Nephron progenitor cell (in vitro differentiated cells): ENCODE results near the gene TPRG1L.

Source experiments
- DNase-seq: peaks from one replicate; pipeline ENCODE4 v3.0.0; 2021
- H3K27ac Mint-ChIP-seq: 2 replicates; pipeline ENCODE4 v1.8.0; 2021; ENCODE audit warnings: mild to moderate bottlenecking, moderate library complexity, mixed read lengths
- H3K27me3 Mint-ChIP-seq: 2 replicates; pipeline ENCODE4 v1.8.0; 2021; ENCODE audit warnings: mild to moderate bottlenecking, low read depth, mixed read lengths; ENCODE audit not compliant: poor library complexity
- H3K36me3 Mint-ChIP-seq: 2 replicates; pipeline ENCODE4 v1.8.0; 2021; ENCODE audit warnings: low read depth, mixed read lengths
- H3K4me1 Mint-ChIP-seq: 2 replicates; pipeline ENCODE4 v1.8.0; 2021; ENCODE audit warnings: mixed read lengths
- H3K4me3 Mint-ChIP-seq: 2 replicates; pipeline ENCODE4 v1.8.0; 2021; ENCODE audit warnings: mild to moderate bottlenecking, moderate library complexity, mixed read lengths
- H3K9me3 Mint-ChIP-seq: 2 replicates; pipeline ENCODE4 v1.8.0; 2021; ENCODE audit warnings: mild to moderate bottlenecking, moderate library complexity, mixed read lengths
- CTCF ChIP-seq: fragments of 200-600 bp; sonication (generic); IDR thresholded peaks from 2 replicates; pipeline ENCODE4 v1.5.0; 2021; ENCODE audit warnings: antibody characterized with exemption

Gene TPRG1L

GRCh38 chr1:3585940-3586568 lies 38.8 kb upstream of the TPRG1L start:
- Mint-ChIP-seq H3K9me3 (peaks cover 4% of the 10 kb centered on the region), H3K4me3 (no peak overlapping the region), H3K4me1 (peaks cover 30% of the 10 kb centered on the region), H3K27ac (no peak overlapping the region), H3K27me3 (no peaks in the 10 kb centered on the region), H3K36me3 (no peaks in the 10 kb centered on the region)
- DNase-seq: no peak
- no peak for TF ChIP-seq CTCF

GRCh38 chr1:3586986-3587759 lies 37.6 kb upstream of the TPRG1L start:
- peaks cover 4% of the 10 kb centered on the region for H3K9me3 Mint-ChIP-seq
- no peak overlapping the region for H3K4me3 Mint-ChIP-seq

GRCh38 chr1:3588395-3588794 lies 36.4 kb upstream of the TPRG1L start:
- Mint-ChIP-seq H3K27ac (no peak overlapping the region), H3K9me3 (peaks cover 4% of the 10 kb centered on the region), H3K4me1 (peaks cover 24% of the 10 kb centered on the region), H3K36me3 (no peaks in the 10 kb centered on the region), H3K27me3 (no peaks in the 10 kb centered on the region), H3K4me3 (no peak overlapping the region)
- no peak for DNase-seq
- no peak for TF ChIP-seq CTCF

More at GRCh38 chr1:3586986-3587759, 37.6 kb upstream of the TPRG1L start:
- H3K27ac Mint-ChIP-seq: peak overlapping the region; percentile 2
- DNase-seq: no peak
- no peak for TF ChIP-seq CTCF
- H3K4me1 Mint-ChIP-seq: peaks cover 30% of the 10 kb centered on the region
- no peaks in the 10 kb centered on the region for H3K36me3 Mint-ChIP-seq
- no peaks in the 10 kb centered on the region for H3K27me3 Mint-ChIP-seq

- Mint-ChIP-seq H3K27ac (no peak overlapping the region), H3K4me1 (peaks cover 30% of the 10 kb centered on the region), H3K9me3 (no peaks in the 10 kb centered on the region), H3K27me3 (no peaks in the 10 kb centered on the region), H3K4me3 (peak overlapping the region; percentile 40), H3K36me3 (no peaks in the 10 kb centered on the region)
- no peak for DNase-seq
- no peak for TF ChIP-seq CTCF
These were observed 34.6 kb upstream of the TPRG1L start for GRCh38 chr1:3590139-3590763.

- no peak for DNase-seq
- Mint-ChIP-seq H3K4me1 (peaks cover 30% of the 10 kb centered on the region), H3K27me3 (no peaks in the 10 kb centered on the region), H3K36me3 (no peaks in the 10 kb centered on the region), H3K9me3 (no peaks in the 10 kb centered on the region), H3K4me3 (no peak overlapping the region), H3K27ac (no peak overlapping the region)
- TF ChIP-seq CTCF: no peak
These were observed 33.6 kb upstream of the TPRG1L start for GRCh38 chr1:3590951-3591865.
